22Rv1 (cell line): ENCODE data around the gene DDX53.

Experiments used
- CTCF ChIP-seq: fragments of 450-650 bp; IDR thresholded peaks from 2 replicates; pipeline ENCODE4 v1.5.1; 2017; ENCODE audit warnings: mild to moderate bottlenecking
- ZFX ChIP-seq: fragments of 450-650 bp; IDR thresholded peaks from 2 replicates; pipeline ENCODE4 v1.6.1; 2017; ENCODE audit warnings: antibody characterized with exemption, borderline replicate concordance

GRCh38 chrX:23013366-23013765 lies 13.6 kb downstream of the DDX53 start:
- no peak for TF ChIP-seq CTCF
- TF ChIP-seq ZFX, result no peak
